ENCODE results near the gene MCEMP1.

The MCEMP1 gene, protein sequence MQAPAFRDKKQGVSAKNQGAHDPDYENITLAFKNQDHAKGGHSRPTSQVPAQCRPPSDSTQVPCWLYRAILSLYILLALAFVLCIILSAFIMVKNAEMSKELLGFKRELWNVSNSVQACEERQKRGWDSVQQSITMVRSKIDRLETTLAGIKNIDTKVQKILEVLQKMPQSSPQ

GRCh38 chr19:7676854-7677253, at the start of gene MCEMP1:
Gene MCEMP1, plus strand, starts transcription at chr19:7677090. Its CDS starts 31 bp downstream, at chr19:7677121.
- no peak for DNase-seq (ENCODE audit: low read depth in 2 of 2)

DNA sequence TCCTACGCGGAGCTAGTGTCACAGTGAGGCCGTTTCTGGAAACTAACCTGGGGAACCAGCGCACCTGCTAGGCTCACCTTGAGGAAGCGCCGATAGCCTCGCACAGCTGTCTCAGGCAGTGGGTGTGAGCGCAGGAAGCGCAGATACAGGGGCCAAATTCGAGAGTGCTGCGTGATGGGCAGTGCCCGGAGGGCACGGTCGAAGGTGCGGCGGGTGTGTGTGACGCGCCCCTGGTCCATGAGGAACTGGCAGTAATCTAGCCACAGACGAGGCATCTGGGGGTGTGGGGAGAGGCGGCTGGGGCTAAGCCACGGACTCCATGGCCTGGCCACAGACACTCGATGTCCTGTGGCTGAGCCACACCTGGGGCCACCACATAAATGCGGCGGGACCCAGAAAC, 49.7 kb upstream of the MCEMP1 start:
- no peak for DNase-seq (ENCODE audit: low read depth in 2 of 2)

GRCh38 chr19:7628589-7629311, 48.1 kb upstream of the MCEMP1 start:
- no peak for DNase-seq (ENCODE audit: low read depth in 2 of 2)

- peak; percentile 90 to 93 for DNase-seq (ENCODE audit: low read depth in 2 of 2)
Measured at GRCh38 chr19:7629347-7630054, 47.4 kb upstream of the MCEMP1 start, which contains the start of the genes PET100 and XAB2. Gene PET100, plus strand, starts transcription at chr19:7629793. Its CDS starts 41 bp downstream, at chr19:7629834. Gene XAB2, minus strand, starts transcription at chr19:7629545. Its CDS starts 18 bp downstream, at chr19:7629527.

- DNase-seq (ENCODE audit: low read depth in 2 of 2), result no peak
Measured at GRCh38 chr19:7631577-7631976, 45.3 kb upstream of the MCEMP1 start.

DNA sequence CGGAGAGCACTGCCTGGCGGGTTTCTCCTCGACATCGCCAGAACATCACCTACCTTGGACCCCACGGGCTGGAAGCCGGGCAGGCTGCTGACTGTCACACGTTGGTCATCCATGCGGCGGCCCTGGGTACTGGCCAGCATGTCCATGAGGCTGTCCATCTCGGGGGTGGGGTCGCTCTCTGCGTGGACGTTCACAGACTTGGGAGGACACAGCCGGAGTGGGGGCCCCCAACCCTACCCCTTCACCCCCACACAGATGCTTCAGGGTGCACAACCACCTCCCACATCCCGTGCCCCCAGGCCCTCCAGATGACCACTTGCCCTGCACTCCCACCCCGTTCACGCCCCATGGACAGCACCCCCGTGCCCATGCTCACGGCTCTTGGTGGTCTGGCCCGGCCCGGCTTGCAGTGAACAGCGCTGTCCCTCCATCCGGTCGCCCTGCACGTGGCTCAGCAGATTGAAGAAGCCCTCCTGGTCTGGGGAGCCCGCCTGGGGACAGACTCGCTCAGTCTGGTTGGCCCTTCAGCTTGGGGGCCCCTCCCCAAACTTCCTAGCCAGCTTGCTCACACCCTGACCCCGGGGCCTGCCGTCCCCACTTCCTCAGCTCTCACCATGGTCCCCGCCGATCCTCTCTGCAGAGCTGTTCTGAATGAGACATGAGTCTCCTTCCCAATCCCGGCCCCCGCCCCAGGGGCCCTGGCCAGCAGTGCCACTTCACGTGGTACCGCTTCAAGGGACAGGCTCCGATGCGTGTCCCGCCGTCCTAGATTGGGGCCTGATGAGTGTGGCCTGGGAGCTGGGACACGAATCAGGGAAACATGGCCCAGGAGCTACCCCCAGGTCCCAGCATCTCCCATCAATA, 44.3 kb upstream of the MCEMP1 start:
- no peak for DNase-seq (ENCODE audit: low read depth in 2 of 2)

DNA sequence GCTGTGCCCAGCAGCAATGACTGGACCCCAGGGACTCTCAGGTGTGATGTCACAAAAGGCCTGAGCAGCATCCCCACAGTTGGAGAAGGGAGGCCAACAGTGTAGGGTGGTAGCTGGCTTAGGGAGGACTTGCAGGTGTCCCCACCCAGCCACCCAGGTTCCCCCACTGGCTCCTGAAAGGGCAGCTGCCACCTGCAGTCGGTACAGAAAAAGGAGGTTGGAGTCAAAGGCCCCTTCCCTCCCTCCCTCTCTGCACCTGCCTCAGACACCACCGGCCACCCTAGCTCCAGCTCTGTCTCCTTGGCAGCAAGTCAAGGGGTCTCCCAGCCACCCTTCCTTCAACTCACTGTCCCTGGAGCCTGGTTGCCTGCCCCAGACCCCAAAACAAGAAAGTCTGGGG, 43.2 kb upstream of the MCEMP1 start, which contains the start of gene PCP2:
PCP2 (minus strand) TSS at position 22 of the 400 bp plus-strand sequence. CDS start 262 bp downstream, outside the sequence.
- no peak for DNase-seq (ENCODE audit: low read depth in 2 of 2)

DNA sequence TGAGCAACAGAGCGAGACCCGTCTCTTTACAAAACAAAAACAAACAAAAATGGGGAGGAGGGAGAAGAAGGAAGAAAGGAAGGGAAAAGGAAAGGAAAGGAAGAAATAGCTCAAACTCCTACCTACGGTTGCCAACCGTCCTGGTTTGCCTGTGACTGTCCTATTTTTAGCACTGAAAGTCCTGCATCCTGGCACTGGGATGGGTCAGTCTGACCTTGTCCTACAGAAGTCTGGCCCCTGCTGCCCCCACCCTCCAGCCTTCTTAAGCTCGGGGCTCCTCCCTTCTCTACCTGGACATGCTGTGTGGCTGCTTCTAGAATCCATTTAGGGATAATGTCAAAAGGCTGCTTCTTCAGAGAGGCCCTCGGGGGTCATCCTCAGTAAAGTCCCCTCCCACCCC, 41.2 kb upstream of the MCEMP1 start:
- no peak for DNase-seq (ENCODE audit: low read depth in 2 of 2)

DNA sequence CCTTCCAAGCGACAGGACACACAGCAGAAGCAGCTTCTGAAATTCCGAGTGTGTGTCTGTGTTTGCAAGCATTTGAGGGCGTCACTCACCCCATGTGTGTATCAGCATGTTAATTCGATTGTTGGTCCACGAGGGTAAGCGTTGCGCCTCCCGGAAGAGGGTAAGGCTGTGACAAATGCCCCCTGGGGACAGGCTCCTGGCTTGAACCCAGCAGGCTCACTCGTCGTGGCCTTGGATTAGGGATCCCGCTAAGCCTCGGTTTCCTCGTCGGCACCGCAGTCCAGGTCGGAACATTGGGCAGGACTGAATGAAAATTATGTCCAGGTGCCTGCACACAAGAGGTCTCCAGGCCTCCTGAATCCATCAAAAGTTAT, 40.6 kb upstream of the MCEMP1 start:
- no peak for DNase-seq (ENCODE audit: low read depth in 2 of 2)

DNA sequence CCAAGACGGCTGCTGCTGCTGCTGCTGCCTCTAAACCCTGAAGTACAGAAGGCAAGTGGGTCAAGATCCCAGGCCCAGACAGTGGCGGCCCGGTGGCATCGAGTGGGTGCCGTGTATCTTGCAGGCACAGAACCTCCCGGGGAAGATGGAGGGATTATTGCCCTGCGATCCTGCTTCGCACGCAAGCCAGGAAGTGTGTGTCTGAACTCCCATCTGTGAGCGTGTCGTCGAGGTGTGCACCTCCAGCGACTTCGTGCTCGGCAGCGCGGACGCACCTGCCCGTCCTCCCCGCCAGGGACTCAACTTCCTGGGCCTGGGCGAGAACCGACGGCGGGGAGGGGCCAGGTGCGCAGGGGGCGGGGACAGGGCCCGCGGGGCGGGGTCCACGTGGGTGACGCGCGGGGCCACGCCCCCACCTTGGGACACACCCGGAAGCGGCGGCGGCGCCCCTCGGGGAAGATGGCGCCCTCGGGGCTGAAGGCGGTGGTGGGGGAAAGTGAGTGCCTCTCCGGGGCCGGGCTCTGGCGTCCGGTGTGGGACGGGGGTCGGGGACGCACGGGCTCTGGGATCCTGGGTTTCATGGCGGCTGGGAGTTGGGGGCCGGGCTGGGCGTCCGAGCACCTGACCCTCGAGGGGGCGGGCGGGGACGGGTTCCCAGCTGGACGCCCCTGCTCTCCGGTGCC, 40.1 kb upstream of the MCEMP1 start, which contains the start of gene STXBP2:
STXBP2 (plus strand) TSS at position 420 of the 683 bp plus-strand sequence; CDS start at position 460, 40 bp downstream.
- DNase-seq (ENCODE audit: low read depth in 2 of 2), result peak; percentile 82 to 86

- no peak for DNase-seq (ENCODE audit: low read depth in 2 of 2)
Measured at GRCh38 chr19:7637374-7638256, 39.3 kb upstream of the MCEMP1 start.

DNA sequence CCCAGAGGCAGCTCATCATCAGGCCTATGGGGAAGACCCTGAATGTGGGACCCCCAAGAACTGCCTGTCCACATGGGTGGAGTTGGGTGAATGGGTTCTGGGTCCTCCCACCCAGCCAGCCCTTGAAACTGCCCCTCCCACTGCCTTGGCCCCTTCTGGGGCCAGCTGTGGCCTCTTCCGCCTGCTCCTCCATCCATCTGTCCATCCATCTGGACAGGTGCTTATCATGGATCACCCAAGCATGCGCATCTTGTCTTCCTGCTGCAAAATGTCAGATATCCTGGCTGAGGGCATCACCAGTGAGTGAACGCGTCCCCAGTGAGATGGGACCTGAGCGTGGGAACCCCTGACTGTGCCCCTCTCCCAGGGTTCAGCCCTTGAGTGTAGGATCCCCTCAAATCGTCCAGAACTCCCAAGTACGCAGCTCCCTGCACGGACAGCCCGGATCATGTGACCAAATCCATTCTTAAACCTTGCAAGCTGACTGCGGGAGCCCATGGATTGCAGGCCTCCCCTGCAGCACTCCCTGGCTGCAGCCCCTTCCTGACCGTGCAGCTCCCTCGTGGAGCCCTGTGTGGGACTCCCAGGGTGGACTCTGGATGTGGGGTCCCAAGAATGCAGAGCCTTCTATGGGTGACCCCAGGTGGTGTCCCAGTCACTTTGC, 38.0 kb upstream of the MCEMP1 start:
- DNase-seq (ENCODE audit: low read depth in 2 of 2), result no peak

- DNase-seq (ENCODE audit: low read depth in 2 of 2), result no peak
Measured at GRCh38 chr19:7639863-7640348, 37.0 kb upstream of the MCEMP1 start.

DNA sequence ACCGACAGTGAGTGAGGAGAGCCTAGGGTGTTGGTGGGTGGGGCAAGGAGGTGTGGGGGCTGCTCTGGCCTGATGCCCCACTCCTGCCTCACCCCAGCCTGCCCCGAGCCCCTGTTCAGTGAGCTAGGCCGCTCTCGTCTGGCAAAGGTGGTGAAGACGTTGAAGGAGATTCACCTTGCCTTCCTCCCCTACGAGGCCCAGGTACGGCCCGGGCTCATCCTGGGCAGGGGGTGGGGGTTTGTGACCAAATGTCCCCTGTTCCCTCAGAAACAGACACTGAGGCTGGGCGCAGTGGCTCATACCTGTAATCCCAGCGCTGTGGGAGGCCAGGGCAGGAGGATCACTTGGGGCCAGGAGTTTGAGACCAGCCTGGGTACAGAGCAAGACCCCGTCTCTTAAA, 36.1 kb upstream of the MCEMP1 start:
- no peak for DNase-seq (ENCODE audit: low read depth in 2 of 2)

DNA sequence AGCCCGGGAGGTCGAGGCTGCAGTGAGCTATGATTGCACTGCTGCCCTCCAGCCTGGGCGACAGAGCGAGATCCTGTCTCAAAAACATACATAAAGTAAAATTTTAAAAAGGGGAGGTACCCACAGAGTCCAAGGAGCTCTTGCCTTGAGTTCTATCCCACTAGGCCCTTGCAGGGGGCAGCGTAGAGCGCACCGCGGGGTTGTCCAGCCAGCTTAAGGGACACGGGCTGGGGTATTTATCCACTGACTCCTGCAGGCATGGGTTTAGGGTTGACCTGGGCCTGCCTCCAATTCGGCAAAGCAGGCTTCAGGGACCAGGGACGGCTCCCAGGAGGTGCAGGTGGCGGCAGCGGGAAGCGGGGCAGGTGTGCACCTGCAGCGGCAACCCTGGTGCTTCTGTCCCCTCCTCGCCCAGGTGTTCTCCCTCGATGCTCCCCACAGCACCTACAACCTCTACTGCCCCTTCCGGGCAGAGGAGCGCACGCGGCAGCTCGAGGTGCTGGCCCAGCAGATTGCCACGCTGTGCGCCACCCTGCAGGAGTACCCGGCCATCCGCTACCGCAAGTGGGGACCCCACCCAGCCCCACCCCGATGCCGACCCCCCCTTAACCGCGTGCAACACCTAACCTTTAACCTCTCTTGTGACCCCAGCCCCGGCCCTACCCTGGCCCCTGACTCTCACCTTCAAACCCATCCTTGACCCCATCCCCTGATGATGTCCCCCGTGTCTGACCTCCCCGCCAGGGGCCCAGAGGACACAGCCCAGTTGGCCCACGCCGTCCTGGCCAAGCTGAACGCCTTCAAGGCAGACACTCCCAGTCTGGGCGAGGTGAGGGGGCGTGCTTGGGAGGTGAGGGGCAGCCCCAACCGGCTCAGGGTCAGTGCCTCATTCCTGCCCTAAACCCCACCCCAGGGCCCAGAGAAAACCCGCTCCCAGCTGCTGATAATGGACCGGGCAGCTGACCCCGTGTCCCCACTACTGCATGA, 35.3 kb upstream of the MCEMP1 start:
- DNase-seq (ENCODE audit: low read depth in 2 of 2), result no peak

- no peak for DNase-seq (ENCODE audit: low read depth in 2 of 2)
Measured at GRCh38 chr19:7642295-7643030, 34.4 kb upstream of the MCEMP1 start.

DNA sequence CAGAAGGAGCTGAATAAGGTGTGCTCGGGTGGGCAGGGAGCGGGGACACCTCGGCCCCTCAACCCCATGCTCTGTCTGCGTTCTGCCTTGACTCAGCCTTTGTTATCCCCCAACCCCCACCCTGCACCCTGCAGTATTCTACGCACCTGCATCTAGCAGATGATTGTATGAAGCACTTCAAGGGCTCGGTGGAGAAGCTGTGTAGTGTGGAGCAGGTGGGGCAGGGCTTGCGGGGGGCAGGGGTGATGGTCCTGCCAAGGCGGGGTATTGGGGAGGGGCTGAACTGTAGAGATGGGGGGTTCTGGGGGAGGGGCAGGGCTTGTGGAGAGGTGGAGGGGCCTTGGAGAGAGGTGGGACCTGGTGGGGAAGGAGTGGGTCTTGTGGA, 33.9 kb upstream of the MCEMP1 start:
- no peak for DNase-seq (ENCODE audit: low read depth in 2 of 2)

Measured in stimulated activated CD8-positive, alpha-beta memory T cell treated with anti-CD3 and anti-CD28 coated beads, Interleukin-7, amount 100 ng/mL, for 4 hours (primary cell).